Measurements from ENCODE around the gene ACTBL2.

DNA sequence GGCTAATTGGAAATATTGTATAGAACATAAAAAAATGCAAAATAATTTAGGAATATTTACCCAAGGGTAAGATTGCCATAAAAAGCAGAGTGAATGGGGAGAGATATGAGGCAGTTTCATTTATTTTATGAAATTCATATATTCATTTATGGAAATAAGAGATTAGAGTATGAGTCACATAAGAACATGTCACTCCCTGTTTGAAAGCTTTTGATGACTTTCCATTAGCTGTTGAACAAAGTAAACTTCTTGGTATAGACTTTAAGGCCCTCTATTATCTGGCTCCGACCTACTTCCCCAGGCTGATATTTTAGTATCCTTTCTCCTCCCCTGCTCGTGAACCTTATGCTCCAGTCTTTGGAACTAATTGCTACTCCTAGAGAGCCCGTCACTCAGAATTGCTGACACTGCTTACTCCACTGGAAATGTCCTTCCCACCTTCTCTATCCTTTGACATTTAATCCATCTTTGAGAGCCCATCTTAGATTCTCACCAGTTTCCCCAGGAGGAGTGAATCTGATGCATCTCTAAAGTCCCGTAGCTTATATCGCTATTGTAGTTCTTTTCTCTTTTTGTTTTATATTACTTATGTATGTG, 8.9 kb upstream of the ACTBL2 start:
- TF ChIP-seq CTCF (conservative IDR thresholded peaks at IDR 0.05 in 1 of 2, IDR thresholded peaks at IDR 0.05 in 1 of 2; ENCODE audit: low read depth in 1 of 2, low read length in 2 of 2) (no peak), EZH2 (IDR thresholded peaks at IDR 0.05; ENCODE audit: low read length, missing control alignments) (no peak)

Measured in fibroblast of lung (primary cell).